Neuronal stem cell (in vitro differentiated cells): Measurements from ENCODE around the gene ENPP4. TPM values are rescaled to one million over a fixed set of nuclear protein-coding genes. Genes with fewer than 3 reads are reported as not detected.
"Not testable (repeated sequence)": the region's sequence is repeated elsewhere in the genome, so short reads cannot be mapped to it uniquely, and the experiment has no call there.

Source experiments
- DNase-seq: peaks from one replicate; pipeline ENCODE4 v3.0.0-alpha.2; 2013; ENCODE audit warnings: low spot score
- H2AFZ ChIP-seq: one replicate; pipeline ENCODE4 v1.6.1; 2013; ENCODE audit warnings: mild to moderate bottlenecking, low read length, inconsistent platforms
- H2AK5ac ChIP-seq: 2 replicates; pipeline ENCODE4 v1.6.1; 2013; ENCODE audit warnings: low read depth, mild to moderate bottlenecking, inconsistent platforms, low read length, moderate library complexity, mixed read lengths
- H2BK120ac ChIP-seq: 2 replicates; pipeline ENCODE4 v1.6.1; 2013; ENCODE audit warnings: low read depth, mild to moderate bottlenecking, inconsistent platforms, low read length, moderate library complexity, mixed read lengths
- H2BK12ac ChIP-seq: one replicate; pipeline ENCODE4 v1.6.1; 2013; ENCODE audit warnings: low read length, inconsistent platforms
- H2BK15ac ChIP-seq: 2 replicates; pipeline ENCODE4 v1.6.1; 2013; ENCODE audit warnings: mild to moderate bottlenecking, low read length, inconsistent platforms, mixed read lengths
- H2BK5ac ChIP-seq: one replicate; pipeline ENCODE4 v1.6.1; 2013; ENCODE audit warnings: inconsistent platforms, mild to moderate bottlenecking, low read length, moderate library complexity
- H3K14ac ChIP-seq: one replicate; pipeline ENCODE4 v1.6.1; 2013; ENCODE audit warnings: low read length, inconsistent platforms
- H3K18ac ChIP-seq: 2 replicates; pipeline ENCODE4 v1.6.1; 2013; ENCODE audit warnings: low read length, inconsistent platforms
- H3K23ac ChIP-seq: 2 replicates; pipeline ENCODE4 v1.6.1; 2013; ENCODE audit warnings: low read depth, mild to moderate bottlenecking, mixed read lengths, low read length, inconsistent platforms; ENCODE audit not compliant: poor library complexity
- H3K27ac ChIP-seq: replicated peaks from 3 replicates; pipeline ENCODE4 v1.5.1; 2013; ENCODE audit warnings: low read length, inconsistent platforms
- H3K27me3 ChIP-seq, 3 experiments: 2 replicates each; pipeline ENCODE4 v1.6.1; 2013; ENCODE audit warnings: low read length in 3 of 3, mild to moderate bottlenecking in 2 of 3, inconsistent platforms in 1 of 3, low read depth in 1 of 3, mixed read lengths in 1 of 3, moderate library complexity in 1 of 3; ENCODE audit not compliant: control insufficient read depth in 3 of 3, insufficient read depth in 3 of 3
- H3K36me3 ChIP-seq, 2 donors: replicated peaks in 1 of 2; 2 replicates each; pipeline ENCODE4 v1.6.1; 2013; ENCODE audit warnings: low read length in 2 of 2; ENCODE audit not compliant: control insufficient read depth in 2 of 2, insufficient read depth in 2 of 2
- H3K4ac ChIP-seq: 2 replicates; pipeline ENCODE4 v1.6.1; 2013; ENCODE audit warnings: inconsistent platforms, mild to moderate bottlenecking, low read length, moderate library complexity
- H3K4me1 ChIP-seq, 2 donors: 1 replicate in 1 of 2; 2 replicates in 1 of 2; pipeline ENCODE4 v1.6.1; 2013; ENCODE audit warnings: low read length in 2 of 2, low read depth in 1 of 2; ENCODE audit not compliant: control insufficient read depth in 2 of 2, insufficient read depth in 1 of 2
- H3K4me2 ChIP-seq: one replicate; pipeline ENCODE4 v1.6.1; 2013; ENCODE audit warnings: mild to moderate bottlenecking, low read length, inconsistent platforms; ENCODE audit not compliant: insufficient read depth, poor library complexity, severe bottlenecking
- H3K4me3 ChIP-seq, 2 donors: 2 replicates each; pipeline ENCODE4 v1.5.1; 2013; ENCODE audit warnings: low read length in 2 of 2, mild to moderate bottlenecking in 2 of 2, inconsistent platforms in 1 of 2, moderate library complexity in 1 of 2
- H3K79me1 ChIP-seq: one replicate; pipeline ENCODE4 v1.6.1; 2013; ENCODE audit warnings: low read depth, mild to moderate bottlenecking, inconsistent platforms, low read length, moderate library complexity
- H3K9ac ChIP-seq: one replicate; pipeline ENCODE4 v1.6.1; 2013; ENCODE audit warnings: mild to moderate bottlenecking, low read depth, low read length, inconsistent platforms; ENCODE audit not compliant: poor library complexity
- H3K9me3 ChIP-seq, 2 donors: replicated peaks in 1 of 2; 2 replicates each; pipeline versions ENCODE3 to v1.6.1; 2013; ENCODE audit warnings: low read length in 2 of 2, mild to moderate bottlenecking in 2 of 2, inconsistent platforms in 1 of 2, low read depth in 1 of 2, mixed read lengths in 1 of 2, moderate library complexity in 1 of 2; ENCODE audit not compliant: control insufficient read depth in 2 of 2, insufficient read depth in 1 of 2
- H4K8ac ChIP-seq: one replicate; pipeline ENCODE4 v1.6.1; 2013; ENCODE audit warnings: low read depth, mild to moderate bottlenecking, inconsistent platforms, low read length, moderate library complexity
- H4K91ac ChIP-seq: one replicate; pipeline ENCODE4 v1.6.1; 2013; ENCODE audit warnings: low read length, low read depth, mild to moderate bottlenecking, inconsistent platforms; ENCODE audit not compliant: poor library complexity
- WGBS, 2 donors: extraction: QIAGEN DNeasy Blood & Tissue Kit; methylation state at CpG; one replicate each; pipeline ENCODE4 v1.1.7; 2013; ENCODE audit warnings: missing lambda C conversion rate in 2 of 2, mixed read lengths in 1 of 2; ENCODE audit not compliant: insufficient read length in 2 of 2, insufficient replicate concordance in 1 of 2; ENCODE audit errors: extremely low coverage in 2 of 2; 5-methylcytosine and 5-hydroxymethylcytosine counted together
- polyA plus RNA-seq, 2 experiments: library from polyadenylated mRNA; stranded (reverse); fragments of 200-250 nt; gene quantifications; one replicate each; pipeline ENCODE4 v1.2.3, GENCODE V29; 2013

Gene ENPP4
- polyA plus RNA-seq (2013, experiment 1 of 2) = 5.6 TPM
- 5.5 TPM for polyA plus RNA-seq (2013, experiment 2 of 2)

- Histone ChIP-seq H2BK5ac (no peak within 1 kb of the TSS), H3K79me1 (no peaks in the 10 kb centered on the region), H3K36me3 (no peaks in the 10 kb centered on the region), H4K8ac (no peak within 1 kb of the TSS), H2BK120ac (no peak within 1 kb of the TSS), H2BK15ac (no peak within 1 kb of the TSS), H3K4me3 (peak within 1 kb of the TSS; percentile 48 to 89), H4K91ac (no peak within 1 kb of the TSS), H3K9me3 (no peaks in the 10 kb centered on the region), H2AFZ (peak within 1 kb of the TSS; percentile 98), H3K23ac (no peak within 1 kb of the TSS), H2AK5ac (no peak within 1 kb of the TSS), H3K14ac (no peak within 1 kb of the TSS), H3K18ac (peak within 1 kb of the TSS; percentile 84), H3K4ac (no peak within 1 kb of the TSS), H3K27ac (no peak within 1 kb of the TSS), H3K9ac (peak within 1 kb of the TSS; percentile 83), H3K4me1 (peaks cover 0 to 1% of the 10 kb centered on the region in 2 donors), H3K27me3 (peaks cover 0 to 19% (median 0%) of the 10 kb centered on the region in 3 experiments), H3K4me2 (peak within 1 kb of the TSS; percentile 62), H2BK12ac (peak within 1 kb of the TSS; percentile 82)
- peak; percentile 97 for DNase-seq
- no CpG with 5 or more reads among the region's 61 CpGs for WGBS, 2 donors
Measured at GRCh38 chr6:46129629-46130511, at the start of gene ENPP4. Gene ENPP4, plus strand, starts transcription at chr6:46129989. Its CDS starts 9,595 bp downstream, at chr6:46139584.

- H2BK12ac ChIP-seq = no peak overlapping the region
- H3K4me1 ChIP-seq = no peaks in the 10 kb centered on the region
- H3K27ac ChIP-seq = no peak overlapping the region
- H3K27me3 ChIP-seq = no peaks in the 10 kb centered on the region
- H3K4me2 ChIP-seq = no peak overlapping the region
- no peak overlapping the region for H2BK5ac ChIP-seq
- H2AK5ac ChIP-seq = no peak overlapping the region
- H3K36me3 ChIP-seq = no peaks in the 10 kb centered on the region
- DNase-seq = no peak
- no peak overlapping the region for H3K4ac ChIP-seq
- H3K18ac ChIP-seq = no peak overlapping the region
- H2BK120ac ChIP-seq = no peak overlapping the region
- H3K4me3 ChIP-seq = no peak overlapping the region
- no peak overlapping the region for H4K8ac ChIP-seq
- H3K14ac ChIP-seq = no peak overlapping the region
- WGBS, 2 donors = no CpG with 5 or more reads among the region's 4 CpGs
- H2AFZ ChIP-seq = no peak overlapping the region
- H3K9me3 ChIP-seq = no peaks in the 10 kb centered on the region
- H3K23ac ChIP-seq = no peak overlapping the region
- H4K91ac ChIP-seq = no peak overlapping the region
- H3K79me1 ChIP-seq = no peaks in the 10 kb centered on the region
- no peak overlapping the region for H3K9ac ChIP-seq
- H2BK15ac ChIP-seq = no peak overlapping the region
Measured at GRCh38 chr6:46080111-46080510, 49.7 kb upstream of the ENPP4 start.

- not testable (repeated sequence) for H3K18ac ChIP-seq, H2BK5ac ChIP-seq, H3K4me3 ChIP-seq, H3K4me2 ChIP-seq, H3K36me3 ChIP-seq, DNase-seq, H3K23ac ChIP-seq, H3K9ac ChIP-seq, H2AFZ ChIP-seq, H3K27me3 ChIP-seq, H2AK5ac ChIP-seq, H4K8ac ChIP-seq, H3K27ac ChIP-seq, H3K79me1 ChIP-seq, H3K14ac ChIP-seq, H4K91ac ChIP-seq, H2BK15ac ChIP-seq, H2BK12ac ChIP-seq, H2BK120ac ChIP-seq, H3K4ac ChIP-seq, H3K9me3 ChIP-seq, H3K4me1 ChIP-seq
- no CpG with 5 or more reads among the region's 10 CpGs for WGBS, 2 donors
Measured at GRCh38 chr6:46085688-46086087, 44.1 kb upstream of the ENPP4 start.
